Measurements from ENCODE around the gene TAGLN3. TPM values are rescaled to one million over a fixed set of nuclear protein-coding genes. Genes with fewer than 3 reads are reported as not detected.

TAGLN3 gene
- total and polyA plus RNA-seq, 4 donors: not detected

GRCh38 chr3:111951032-111951431 lies 47.7 kb upstream of the TAGLN3 start:
- no peak overlapping the region for H3K27ac ChIP-seq (ENCODE audit: low read depth in 1 of 2, low read length in 2 of 2)
- no peaks in the 10 kb centered on the region for H3K9me3 ChIP-seq (ENCODE audit: control insufficient read depth in 4 of 4, low read length in 3 of 4)
- no peak overlapping the region for H3K4me3 ChIP-seq (ENCODE audit: low read depth in 1 of 3, low read length in 3 of 3)
- no peak overlapping the region for H3K9ac ChIP-seq (ENCODE audit: low read depth in 1 of 2, low read length in 2 of 2)
- no peaks in the 10 kb centered on the region for H3K4me1 ChIP-seq (ENCODE audit: control insufficient read depth in 4 of 4, insufficient read depth in 4 of 4, low read length in 3 of 4)
- no peaks in the 10 kb centered on the region for H3K27me3 ChIP-seq (ENCODE audit: control insufficient read depth in 4 of 4, insufficient read depth in 4 of 4, low read length in 3 of 4)
- peaks cover 4 to 33% (median 30%) of the 10 kb centered on the region in 4 donors for H3K36me3 ChIP-seq (ENCODE audit: control insufficient read depth in 4 of 4, insufficient read depth in 3 of 4, low read depth in 1 of 4, low read length in 3 of 4)
- 95% methylated on average over 2 of the region's 2 CpGs for WGBS
- TF ChIP-seq REST (IDR thresholded peaks at IDR 0.05): peak; percentile 13
- TF ChIP-seq RAD21 (IDR thresholded peaks at IDR 0.05): no peak
- no peak for DNase-seq (ENCODE audit: low spot score)

- WGBS: 92% methylated on average over 5 of the region's 5 CpGs
- no peak for DNase-seq (ENCODE audit: low spot score)
- no peak overlapping the region for H3K4me3 ChIP-seq (ENCODE audit: low read depth in 1 of 3, low read length in 3 of 3)
- H3K9me3 ChIP-seq (ENCODE audit: control insufficient read depth in 4 of 4, low read length in 3 of 4): no peaks in the 10 kb centered on the region
- H3K36me3 ChIP-seq (ENCODE audit: control insufficient read depth in 4 of 4, insufficient read depth in 3 of 4, low read depth in 1 of 4, low read length in 3 of 4): peaks cover 4 to 33% (median 31%) of the 10 kb centered on the region in 4 donors
- no peak overlapping the region for H3K27ac ChIP-seq (ENCODE audit: low read depth in 1 of 2, low read length in 2 of 2)
- no peak overlapping the region for H3K9ac ChIP-seq (ENCODE audit: low read depth in 1 of 2, low read length in 2 of 2)
- H3K4me1 ChIP-seq (ENCODE audit: control insufficient read depth in 4 of 4, insufficient read depth in 4 of 4, low read length in 3 of 4): no peaks in the 10 kb centered on the region
- H3K27me3 ChIP-seq (ENCODE audit: control insufficient read depth in 4 of 4, insufficient read depth in 4 of 4, low read length in 3 of 4): no peaks in the 10 kb centered on the region
- no peak for TF ChIP-seq JUND (IDR thresholded peaks at IDR 0.05)
- TF ChIP-seq EGR1 (IDR thresholded peaks at IDR 0.05; ENCODE audit: low read depth in 2 of 2): no peak
- no peak for TF ChIP-seq RXRA (IDR thresholded peaks at IDR 0.05)
- TF ChIP-seq FOXA1 (IDR thresholded peaks at IDR 0.05): no peak
- no peak for TF ChIP-seq CTCF (IDR thresholded peaks at IDR 0.05; ENCODE audit: low read depth, low read length, missing input control)
- TF ChIP-seq ZBTB33 (IDR thresholded peaks at IDR 0.05): no peak
- TF ChIP-seq ATF3 (IDR thresholded peaks at IDR 0.05): no peak
- TF ChIP-seq YY1 (IDR thresholded peaks at IDR 0.05): no peak
- TF ChIP-seq SP1 (IDR thresholded peaks at IDR 0.05): no peak
- no peak for TF ChIP-seq HNF4A (conservative IDR thresholded peaks at IDR 0.05)
- no peak for TF ChIP-seq TAF1 (conservative IDR thresholded peaks at IDR 0.05)
- no peak for TF ChIP-seq FOXA2 (IDR thresholded peaks at IDR 0.05)
- no peak for TF ChIP-seq REST (IDR thresholded peaks at IDR 0.05)
These were observed 46.6 kb upstream of the TAGLN3 start for GRCh38 chr3:111952086-111952485.
